Measurements from ENCODE around the gene PTMA. TPM values are rescaled to one million over a fixed set of nuclear protein-coding genes. Genes with fewer than 3 reads are reported as not detected.
A peak's percentile ranks its signal among the peaks of the same experiment; 100 is the strongest.

Gene PTMA
- total and polyA plus RNA-seq, 2 of the 4 experiments (the other 2 are of a cell fraction), result 380 to 742 TPM

DNA sequence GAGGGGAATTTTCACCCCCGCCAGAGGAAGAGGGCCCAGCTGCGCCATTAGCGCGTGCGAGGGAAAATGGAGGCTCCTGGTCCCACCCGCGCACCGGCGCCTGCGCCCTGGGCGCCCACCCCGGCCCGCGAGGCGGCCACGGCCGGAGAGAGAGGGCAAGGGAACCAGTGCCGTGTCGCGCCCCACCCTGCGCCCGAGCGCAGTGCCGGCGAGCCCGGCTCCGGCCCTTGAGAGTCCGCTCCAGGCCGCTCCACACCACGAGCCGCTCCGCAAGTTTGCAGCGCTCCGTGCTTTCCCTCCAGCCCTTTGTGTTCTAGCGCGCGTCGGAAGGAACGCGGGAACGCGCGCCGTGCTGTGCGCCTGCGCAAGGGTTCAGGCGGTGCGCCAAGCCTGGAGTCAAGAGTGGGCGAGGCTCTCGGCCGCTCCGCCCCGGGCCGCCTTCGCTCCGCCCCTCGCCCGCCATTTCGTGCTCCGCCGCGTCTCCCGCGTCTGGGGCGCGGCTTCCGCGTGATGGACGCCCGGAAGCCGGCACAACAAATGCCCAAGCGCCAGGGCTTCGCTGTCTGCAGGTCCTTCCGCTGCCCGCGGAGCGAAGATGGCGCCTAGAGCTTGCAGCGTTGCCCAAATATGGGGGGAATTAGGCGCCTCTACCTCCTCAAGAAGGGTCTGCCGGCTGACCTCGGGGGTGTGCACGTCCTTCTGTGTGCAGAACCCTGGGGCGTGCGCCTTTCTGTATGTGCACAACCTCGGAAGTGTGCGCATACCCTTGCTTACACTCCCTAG, 46.1 kb upstream of the PTMA start:
- H3K14ac ChIP-seq (replicated peaks; ENCODE audit: low read depth, low read length), result peak overlapping the region; percentile 79
- ATAC-seq (ENCODE audit: low read depth) (peak; percentile 73), DNase-seq (peak; percentile 95)
- H3K56ac ChIP-seq (ENCODE audit: extremely low read depth, insufficient read depth, low read length), result peak overlapping the region; percentile 30; the same call in 1 of the 2 replicates
- 2% methylated on average over 42 of the region's 87 CpGs; no CpG with 5 or more reads in 1 of the 2 experiments for WGBS, 2 experiments (ENCODE audit: extremely low coverage in 2 of 2, insufficient read length in 1 of 2)
- H3K4me2 ChIP-seq (ENCODE audit: low read depth, low read length), result peak overlapping the region; percentile 40
- H2BK5ac ChIP-seq (ENCODE audit: low read depth, low read length, poor library complexity, severe bottlenecking), result peak overlapping the region; percentile 48
- H3K9ac ChIP-seq (ENCODE audit: low read depth, low read length), result peak overlapping the region; percentile 41
- peak overlapping the region; percentile 92 for H4K5ac ChIP-seq (ENCODE audit: low read depth, low read length)
- peak overlapping the region; percentile 96 to 97 for H4K8ac ChIP-seq (ENCODE audit: low read depth in 2 of 2, low read length in 2 of 2)
- H2AK5ac ChIP-seq (ENCODE audit: low read depth, low read length), result peak overlapping the region; percentile 68
- H3K27ac ChIP-seq (ENCODE audit: insufficient read depth, low read length), result peak overlapping the region; percentile 55
- no peaks in the 10 kb centered on the region for H3K36me3 ChIP-seq (ENCODE audit: control insufficient read depth, insufficient read depth, low read length)
- peak overlapping the region; percentile 36; the same call in 1 of the 2 replicates for H3K23ac ChIP-seq (ENCODE audit: low read depth, low read length)
- peaks cover 10% of the 10 kb centered on the region for H3K9me1 ChIP-seq (ENCODE audit: insufficient read depth, low read length)
- ChIA-PET POLR2A (ENCODE audit: unreplicated experiment) (no interaction called here), CTCF (no interaction called here)
- H2BK20ac ChIP-seq (ENCODE audit: low read depth, low read length), result no peak overlapping the region
- peaks cover 14% of the 10 kb centered on the region for H3K4me1 ChIP-seq (ENCODE audit: control insufficient read depth, insufficient read depth, low read length)
- H3K9me3 ChIP-seq (ENCODE audit: control insufficient read depth, insufficient read depth, low read length), result peaks cover 2% of the 10 kb centered on the region; the same call in 1 of the 2 replicates
- H2BK120ac ChIP-seq (ENCODE audit: low read depth, low read length), result peak overlapping the region; percentile 62
- peak overlapping the region; percentile 79 for H4K91ac ChIP-seq (ENCODE audit: insufficient read depth, low read depth, low read length)
- peaks cover 0 to 18% of the 10 kb centered on the region in 2 experiments; a peak in 2 of 4 replicates for H3K79me1 ChIP-seq (ENCODE audit: low read depth in 1 of 2, low read length in 2 of 2)
- H3K18ac ChIP-seq (ENCODE audit: low read depth, low read length), result peak overlapping the region; percentile 53
- in situ Hi-C loops (cut with MboI; ENCODE audit: low sequenced_read_pairs), result no loop called here
- intact Hi-C loops (cut with micrococcal nuclease), result loop anchor here (1.0 kb wide), 1 partner anchor 30 kb away; no protein-coding TSS in a partner anchor
- no TSS peak for BruUV-seq (replicated peaks)
- H2AK9ac ChIP-seq (replicated peaks; ENCODE audit: low read depth, low read length, poor library complexity), result peak overlapping the region; percentile 90
- no peaks in the 10 kb centered on the region for H3K27me3 ChIP-seq (ENCODE audit: control insufficient read depth, insufficient read depth, low read length)
- H2BK15ac ChIP-seq (ENCODE audit: low read depth, low read length), result no peak overlapping the region; the same call in 2 of the 3 replicates
- dilution Hi-C loops (cut with HindIII; ENCODE audit: low sequenced_read_pairs, unreplicated experiment), result no loop called here
- peak overlapping the region; percentile 84 for H3K4ac ChIP-seq (ENCODE audit: low read depth, low read length)
- no peaks in the 10 kb centered on the region for H4K20me1 ChIP-seq (ENCODE audit: insufficient read depth, low read length)
- H2AFZ ChIP-seq (replicated peaks; ENCODE audit: low read length, poor library complexity), result peak overlapping the region; percentile 92
- H3K4me3 ChIP-seq (ENCODE audit: insufficient read depth, low read depth, low read length), result peak overlapping the region; percentile 20
- TF ChIP-seq, protein P1, sequence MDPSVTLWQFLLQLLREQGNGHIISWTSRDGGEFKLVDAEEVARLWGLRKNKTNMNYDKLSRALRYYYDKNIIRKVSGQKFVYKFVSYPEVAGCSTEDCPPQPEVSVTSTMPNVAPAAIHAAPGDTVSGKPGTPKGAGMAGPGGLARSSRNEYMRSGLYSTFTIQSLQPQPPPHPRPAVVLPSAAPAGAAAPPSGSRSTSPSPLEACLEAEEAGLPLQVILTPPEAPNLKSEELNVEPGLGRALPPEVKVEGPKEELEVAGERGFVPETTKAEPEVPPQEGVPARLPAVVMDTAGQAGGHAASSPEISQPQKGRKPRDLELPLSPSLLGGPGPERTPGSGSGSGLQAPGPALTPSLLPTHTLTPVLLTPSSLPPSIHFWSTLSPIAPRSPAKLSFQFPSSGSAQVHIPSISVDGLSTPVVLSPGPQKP (IDR thresholded peaks at IDR 0.05; ENCODE audit: borderline replicate concordance, low read depth, low read length), result no peak
- TF ChIP-seq MAFK (IDR thresholded peaks at IDR 0.05; ENCODE audit: low read depth, low read length) (no peak), CEBPB (IDR thresholded peaks at IDR 0.05; ENCODE audit: low read depth, low read length) (no peak), SMC3 (IDR thresholded peaks at IDR 0.05; ENCODE audit: low read depth, low read length) (peak; percentile 44; the same call in 1 of the 2 replicates), POLR2A (IDR thresholded peaks at IDR 0.05; ENCODE audit: low read depth, low read length) (peak; percentile 60; the same call in 1 of the 2 replicates), MXI1 (IDR thresholded peaks at IDR 0.05; ENCODE audit: borderline replicate concordance, low read depth, low read length) (no peak), RAD21 (IDR thresholded peaks at IDR 0.05; ENCODE audit: low read length) (peak; percentile 18), NFE2L2 (IDR thresholded peaks at IDR 0.05; ENCODE audit: low read depth, low read length) (no peak), FOS (IDR thresholded peaks at IDR 0.05; ENCODE audit: low read depth, low read length) (no peak), MAZ (IDR thresholded peaks at IDR 0.05; ENCODE audit: borderline replicate concordance, low read depth, low read length) (peak; percentile 89), RFX5 (IDR thresholded peaks at IDR 0.05; ENCODE audit: low read depth, low read length) (no peak), RCOR1 (IDR thresholded peaks at IDR 0.05; ENCODE audit: insufficient replicate concordance, low read length) (no peak)
- TF ChIP-seq, protein P2, sequence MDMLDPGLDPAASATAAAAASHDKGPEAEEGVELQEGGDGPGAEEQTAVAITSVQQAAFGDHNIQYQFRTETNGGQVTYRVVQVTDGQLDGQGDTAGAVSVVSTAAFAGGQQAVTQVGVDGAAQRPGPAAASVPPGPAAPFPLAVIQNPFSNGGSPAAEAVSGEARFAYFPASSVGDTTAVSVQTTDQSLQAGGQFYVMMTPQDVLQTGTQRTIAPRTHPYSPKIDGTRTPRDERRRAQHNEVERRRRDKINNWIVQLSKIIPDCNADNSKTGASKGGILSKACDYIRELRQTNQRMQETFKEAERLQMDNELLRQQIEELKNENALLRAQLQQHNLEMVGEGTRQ (IDR thresholded peaks at IDR 0.05; ENCODE audit: low read depth, low read length), result peak; percentile 41; the same call in 1 of the 2 replicates
- TF ChIP-seq, protein P3, sequence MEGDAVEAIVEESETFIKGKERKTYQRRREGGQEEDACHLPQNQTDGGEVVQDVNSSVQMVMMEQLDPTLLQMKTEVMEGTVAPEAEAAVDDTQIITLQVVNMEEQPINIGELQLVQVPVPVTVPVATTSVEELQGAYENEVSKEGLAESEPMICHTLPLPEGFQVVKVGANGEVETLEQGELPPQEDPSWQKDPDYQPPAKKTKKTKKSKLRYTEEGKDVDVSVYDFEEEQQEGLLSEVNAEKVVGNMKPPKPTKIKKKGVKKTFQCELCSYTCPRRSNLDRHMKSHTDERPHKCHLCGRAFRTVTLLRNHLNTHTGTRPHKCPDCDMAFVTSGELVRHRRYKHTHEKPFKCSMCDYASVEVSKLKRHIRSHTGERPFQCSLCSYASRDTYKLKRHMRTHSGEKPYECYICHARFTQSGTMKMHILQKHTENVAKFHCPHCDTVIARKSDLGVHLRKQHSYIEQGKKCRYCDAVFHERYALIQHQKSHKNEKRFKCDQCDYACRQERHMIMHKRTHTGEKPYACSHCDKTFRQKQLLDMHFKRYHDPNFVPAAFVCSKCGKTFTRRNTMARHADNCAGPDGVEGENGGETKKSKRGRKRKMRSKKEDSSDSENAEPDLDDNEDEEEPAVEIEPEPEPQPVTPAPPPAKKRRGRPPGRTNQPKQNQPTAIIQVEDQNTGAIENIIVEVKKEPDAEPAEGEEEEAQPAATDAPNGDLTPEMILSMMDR (conservative IDR thresholded peaks at IDR 0.05; ENCODE audit: low read depth, low read length), result 0 out of 2 replicates have a peak, but pooled peaks have one; percentile 8

Measured in IMR-90 (cell line).